Measurements from ENCODE around the gene SND1.

DNA sequence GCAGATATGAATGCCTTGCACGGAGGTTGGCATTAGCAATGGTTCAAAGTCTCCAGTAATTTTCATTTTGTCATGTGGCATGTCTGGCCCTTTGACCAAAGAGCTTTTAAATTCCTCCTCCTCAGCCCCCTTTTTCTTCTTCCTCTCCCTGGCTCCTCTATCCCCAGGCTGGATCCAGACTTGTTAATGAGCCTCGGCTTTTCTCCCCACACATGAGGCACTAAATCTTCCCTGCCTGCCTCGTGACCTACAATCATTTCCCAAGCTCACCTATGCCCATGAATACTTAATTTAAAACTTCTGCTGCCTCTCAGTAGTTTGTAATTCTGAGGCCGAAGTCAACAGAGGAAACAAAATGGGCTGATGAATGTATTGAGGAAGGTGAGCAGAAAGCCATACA, 402.5 kb downstream of the SND1 start:
- TF ChIP-seq, protein P1, sequence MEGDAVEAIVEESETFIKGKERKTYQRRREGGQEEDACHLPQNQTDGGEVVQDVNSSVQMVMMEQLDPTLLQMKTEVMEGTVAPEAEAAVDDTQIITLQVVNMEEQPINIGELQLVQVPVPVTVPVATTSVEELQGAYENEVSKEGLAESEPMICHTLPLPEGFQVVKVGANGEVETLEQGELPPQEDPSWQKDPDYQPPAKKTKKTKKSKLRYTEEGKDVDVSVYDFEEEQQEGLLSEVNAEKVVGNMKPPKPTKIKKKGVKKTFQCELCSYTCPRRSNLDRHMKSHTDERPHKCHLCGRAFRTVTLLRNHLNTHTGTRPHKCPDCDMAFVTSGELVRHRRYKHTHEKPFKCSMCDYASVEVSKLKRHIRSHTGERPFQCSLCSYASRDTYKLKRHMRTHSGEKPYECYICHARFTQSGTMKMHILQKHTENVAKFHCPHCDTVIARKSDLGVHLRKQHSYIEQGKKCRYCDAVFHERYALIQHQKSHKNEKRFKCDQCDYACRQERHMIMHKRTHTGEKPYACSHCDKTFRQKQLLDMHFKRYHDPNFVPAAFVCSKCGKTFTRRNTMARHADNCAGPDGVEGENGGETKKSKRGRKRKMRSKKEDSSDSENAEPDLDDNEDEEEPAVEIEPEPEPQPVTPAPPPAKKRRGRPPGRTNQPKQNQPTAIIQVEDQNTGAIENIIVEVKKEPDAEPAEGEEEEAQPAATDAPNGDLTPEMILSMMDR (IDR thresholded peaks at IDR 0.05): no peak
- TF ChIP-seq POLR2A (IDR thresholded peaks at IDR 0.05): no peak
